ENCODE data around the gene TSSK2.
A peak's percentile ranks its signal among the peaks of the same experiment; 100 is the strongest.
"Not testable (repeated sequence)": the region's sequence is repeated elsewhere in the genome, so short reads cannot be mapped to it uniquely, and the experiment has no call there.

The TSSK2 gene

GRCh38 chr22:19146215-19146968 lies 15.3 kb downstream of the TSSK2 start:
- no peak for DNase-seq

GRCh38 chr22:19147195-19147780 lies 16.2 kb downstream of the TSSK2 start:
- no peak for DNase-seq

DNA sequence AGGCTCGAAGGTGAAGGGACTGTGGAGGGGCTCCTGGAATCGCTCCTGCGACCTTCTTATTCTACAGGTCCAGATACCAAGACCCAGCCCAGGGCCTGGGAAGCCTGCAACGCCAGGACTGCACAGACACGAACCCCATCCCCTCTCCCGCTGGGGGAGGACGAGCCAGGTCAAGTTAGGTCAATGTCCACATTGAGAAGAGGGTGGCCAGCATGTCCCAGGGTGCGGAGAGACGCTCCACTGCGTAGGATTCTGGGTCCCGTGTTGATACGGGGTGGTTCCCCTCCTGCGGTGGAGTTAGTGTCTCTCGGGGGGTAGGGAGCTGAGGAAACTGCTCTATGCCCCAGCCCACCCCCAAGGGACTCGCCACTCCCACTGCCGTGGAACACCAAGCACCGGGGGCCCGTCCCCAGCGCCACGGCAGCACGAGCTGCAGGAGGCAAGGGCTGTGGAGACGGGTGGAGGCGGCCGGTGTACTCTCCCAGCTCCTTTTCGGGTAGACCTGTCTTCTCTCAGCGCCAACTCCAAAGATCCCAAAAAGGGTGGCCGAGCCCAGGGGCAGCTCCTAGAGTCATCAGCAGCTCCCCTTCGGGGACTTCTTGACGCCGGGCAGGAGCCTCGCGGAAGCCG lies 17.4 kb downstream of the TSSK2 start:
- no peak for DNase-seq

- DNase-seq = peak; percentile 53
Observed at GRCh38 chr22:19149047-19149883, 18.2 kb downstream of the TSSK2 start.

- DNase-seq = no peak
Observed at GRCh38 chr22:19149991-19150390, 18.9 kb downstream of the TSSK2 start, which contains the start of gene GSC2. GSC2 (minus strand) TSS chr22:19150292; CDS start chr22:19150283, 9 bp downstream.

DNA sequence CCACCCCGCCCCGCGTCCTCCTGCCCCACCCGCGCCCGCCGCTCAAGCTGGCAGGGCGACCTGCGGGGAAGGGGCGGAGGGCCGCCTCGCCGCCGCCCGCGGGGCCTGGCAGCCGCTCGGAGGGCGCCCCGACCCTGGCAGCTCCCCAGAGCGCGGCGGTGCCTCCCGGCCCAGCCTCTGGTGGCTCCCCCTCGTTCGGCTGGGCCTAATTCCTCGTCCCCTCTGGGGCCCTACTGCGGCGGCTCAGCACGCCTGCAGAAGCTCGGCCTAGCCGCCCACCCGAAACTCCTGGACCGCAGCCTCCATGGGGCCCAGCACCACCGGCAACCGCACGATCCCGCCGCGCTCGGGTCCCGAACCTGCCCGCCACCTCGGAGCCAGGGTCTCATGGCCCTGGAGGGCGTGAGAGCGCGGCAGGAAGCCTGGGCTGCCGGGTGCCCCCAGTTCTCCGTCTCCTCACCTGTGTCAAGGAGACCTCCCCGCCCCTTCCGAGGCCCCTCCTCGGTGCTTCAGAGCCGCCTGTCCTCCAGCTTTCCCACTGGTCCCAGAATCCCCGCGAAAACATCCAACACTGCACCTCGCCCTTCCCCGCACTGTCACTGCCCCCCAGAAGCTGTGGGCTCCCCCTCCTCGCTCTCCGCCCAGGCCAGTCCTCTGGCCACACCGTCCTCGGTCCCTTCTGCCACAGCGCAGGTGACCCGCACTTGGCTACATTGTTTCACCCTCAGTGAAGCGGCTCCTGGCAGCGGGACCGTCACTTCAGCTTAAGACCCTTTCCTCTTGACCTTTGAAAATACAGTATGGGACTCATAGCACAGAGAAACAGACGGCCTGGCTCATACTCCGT lies 19.6 kb downstream of the TSSK2 start:
- DNase-seq = no peak

DNA sequence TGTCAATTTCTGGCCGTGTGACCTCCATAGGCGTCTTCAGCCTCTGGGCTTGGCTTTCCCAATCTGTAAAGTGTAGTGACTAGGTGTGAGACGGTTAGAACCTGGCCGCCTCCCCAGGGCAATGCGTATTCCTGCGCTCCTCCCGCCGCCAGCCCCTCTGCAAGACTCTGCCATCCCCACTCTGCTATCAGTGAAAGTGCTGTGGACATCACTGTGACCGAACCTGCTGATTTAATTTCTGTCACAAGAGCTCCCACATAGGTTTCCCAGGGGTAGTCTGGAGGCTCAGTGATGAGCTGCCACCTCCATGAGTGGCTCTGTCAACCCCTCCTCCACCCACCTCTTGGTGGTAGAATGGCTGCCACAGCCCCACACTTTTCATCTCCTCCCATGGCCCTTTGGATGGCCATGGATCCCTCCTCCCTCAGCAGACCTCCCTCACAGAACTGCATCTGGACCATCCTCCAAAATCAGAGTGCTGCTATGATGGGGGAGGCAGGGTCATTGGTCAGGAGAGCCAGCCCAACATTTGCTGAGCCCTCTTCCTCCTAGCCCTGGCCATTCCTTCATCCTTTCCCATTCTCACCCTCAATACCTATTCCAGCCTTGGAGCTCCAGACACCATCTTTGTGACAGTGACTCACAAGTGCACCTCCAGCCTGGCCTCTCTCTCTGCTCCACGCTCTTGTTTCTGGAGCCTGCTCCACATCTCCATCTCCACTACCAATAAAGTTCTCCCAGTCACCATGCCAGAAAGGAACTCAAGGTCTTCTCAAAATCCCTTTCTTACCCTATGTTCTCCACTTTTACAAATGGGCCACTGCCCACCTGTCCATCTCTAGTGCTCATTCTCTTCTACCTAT lies 20.5 kb downstream of the TSSK2 start:
- no peak for DNase-seq

- DNase-seq = no peak
Observed at GRCh38 chr22:19152942-19153883, 22.1 kb downstream of the TSSK2 start.

DNA sequence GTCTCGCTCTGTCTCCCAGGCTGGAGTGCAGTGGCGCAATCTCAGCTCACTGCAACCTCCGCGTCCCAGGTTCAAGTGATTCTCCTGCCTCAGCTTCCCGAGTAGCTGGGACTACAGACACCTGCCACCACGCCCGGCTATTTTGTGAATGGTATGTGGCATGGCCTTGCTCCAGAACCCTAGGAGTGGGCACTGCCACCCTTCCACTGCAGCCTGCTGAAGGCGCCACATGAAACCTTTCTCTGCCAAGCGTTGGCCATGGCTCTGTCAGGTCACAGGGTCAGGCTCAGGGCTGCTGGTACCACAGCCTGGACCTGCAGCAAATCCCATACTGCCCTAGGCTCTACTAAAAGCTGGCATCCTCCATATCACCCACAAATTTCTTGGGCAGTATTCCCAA lies 25.0 kb downstream of the TSSK2 start:
- DNase-seq = not testable (repeated sequence)

DNA sequence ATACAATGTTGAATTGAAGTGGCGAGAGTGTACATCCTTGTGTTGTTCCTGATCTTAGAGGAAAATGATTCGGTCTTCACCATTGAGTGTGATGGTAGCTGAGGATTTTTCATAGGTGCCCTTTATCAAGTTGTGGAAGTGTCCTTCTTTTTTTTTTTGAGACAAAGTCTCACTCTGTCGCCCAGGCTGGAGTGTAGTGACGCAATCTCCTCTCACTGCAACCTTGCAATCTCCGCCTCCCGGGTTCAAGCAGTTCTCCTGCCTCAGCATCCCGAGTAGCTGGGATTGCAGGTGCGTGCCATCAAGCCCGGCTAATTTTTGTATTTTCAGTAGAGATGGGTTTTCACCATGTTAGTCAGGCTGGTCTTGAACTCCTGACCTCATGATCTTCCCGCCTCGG lies 27.5 kb downstream of the TSSK2 start:
- DNase-seq = not testable (repeated sequence)

GRCh38 chr22:19164425-19164824 lies 33.3 kb downstream of the TSSK2 start:
- no peak for DNase-seq

- peak; percentile 6 for DNase-seq
Observed at GRCh38 chr22:19166421-19166820, 35.3 kb downstream of the TSSK2 start.

DNA sequence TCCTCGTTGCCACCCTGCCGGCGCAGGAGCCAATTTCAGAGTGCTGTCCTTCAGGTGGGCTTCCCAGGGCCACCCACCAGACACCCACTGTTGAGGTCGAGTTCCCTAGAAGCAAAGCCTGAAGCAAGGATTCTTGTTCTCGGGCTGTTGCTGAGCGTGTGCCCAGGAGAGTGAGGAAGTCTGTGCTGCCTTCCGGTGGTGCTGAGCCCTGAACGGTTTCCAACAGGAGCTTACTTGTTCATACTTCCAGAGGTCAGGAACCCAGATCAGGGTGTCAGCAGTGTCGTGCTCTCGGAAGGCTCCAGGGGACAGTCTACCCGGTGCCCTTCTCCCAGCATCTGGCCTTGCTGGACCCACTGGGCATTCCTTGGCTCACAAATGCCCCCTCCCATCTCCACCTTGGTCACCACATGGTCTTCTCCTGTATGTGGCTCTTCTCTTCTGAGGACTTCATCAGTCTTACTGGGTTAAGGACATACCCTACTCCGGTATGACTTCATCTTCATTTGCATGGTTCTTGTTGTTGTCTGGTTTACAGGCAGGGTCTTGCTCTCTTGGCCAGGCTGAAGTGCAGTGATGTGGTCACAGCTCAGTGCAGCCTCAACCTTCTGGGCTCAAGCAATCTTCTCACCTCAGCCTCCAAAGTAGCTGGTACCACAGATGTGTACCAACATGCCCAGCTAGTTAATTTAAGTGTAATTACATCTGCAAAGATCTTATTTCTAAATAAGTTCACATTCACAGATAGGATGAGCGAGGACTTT lies 36.2 kb downstream of the TSSK2 start:
- no peak for DNase-seq

GRCh38 chr22:19168088-19168890 lies 37.2 kb downstream of the TSSK2 start:
- DNase-seq = peak; percentile 15

- DNase-seq = no peak
Observed at GRCh38 chr22:19169002-19169946, 38.2 kb downstream of the TSSK2 start.

DNA sequence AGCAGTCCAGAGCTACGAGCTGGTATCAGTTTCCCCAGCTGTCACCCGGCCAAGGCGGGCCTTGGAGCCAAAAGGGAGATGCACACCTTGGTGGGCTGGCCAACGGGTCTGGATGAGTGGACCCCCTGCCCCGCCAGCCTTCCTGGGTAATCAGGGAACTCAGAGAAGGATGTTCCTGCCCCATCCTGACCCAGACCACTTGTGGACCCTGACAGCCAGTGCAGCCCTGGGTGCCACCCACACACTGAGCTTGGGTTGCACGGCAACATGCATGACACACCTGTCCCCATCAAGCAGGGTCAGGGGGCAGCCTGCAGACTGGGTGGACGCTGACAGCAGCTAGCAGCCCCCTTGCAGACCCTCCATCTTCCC lies 38.8 kb downstream of the TSSK2 start:
- no peak for DNase-seq
